ENCODE measurements around the gene UACA. TPM values are rescaled to one million over a fixed set of nuclear protein-coding genes. Genes with fewer than 3 reads are reported as not detected.

Gene UACA
- total RNA-seq, 4 donors from 2014 or later = 36.1 to 158 (median 47.3) TPM

- no peak for TF ChIP-seq CTCF (IDR thresholded peaks at IDR 0.05)
- ATAC-seq (ENCODE audit: low FRiP score) (no peak), DNase-seq (ENCODE audit: low spot score) (no peak)
These were observed 131.3 kb downstream of the UACA start for GRCh38 chr15:70632079-70632478.

- ATAC-seq (ENCODE audit: low FRiP score) (no peak), DNase-seq (ENCODE audit: low spot score) (no peak)
- no peak for TF ChIP-seq CTCF (IDR thresholded peaks at IDR 0.05)
These were observed 133.6 kb downstream of the UACA start for GRCh38 chr15:70629735-70630273.

- DNase-seq (ENCODE audit: low spot score) (no peak), ATAC-seq (ENCODE audit: low FRiP score) (no peak)
- TF ChIP-seq CTCF (IDR thresholded peaks at IDR 0.05) = no peak
These were observed 134.8 kb downstream of the UACA start for GRCh38 chr15:70628549-70628896.

- ATAC-seq (ENCODE audit: low FRiP score) (no peak), DNase-seq (ENCODE audit: low spot score) (no peak)
- no peak for TF ChIP-seq CTCF (IDR thresholded peaks at IDR 0.05)
These were observed 135.4 kb downstream of the UACA start for GRCh38 chr15:70627734-70628548.

- no peak for ATAC-seq (ENCODE audit: low FRiP score)
- no peak for DNase-seq (ENCODE audit: low spot score)
These were observed 136.0 kb downstream of the UACA start for GRCh38 chr15:70627322-70627721.

GRCh38 chr15:70625438-70625837 is 137.9 kb downstream of the UACA start:
- no peak for TF ChIP-seq CTCF (IDR thresholded peaks at IDR 0.05)
- DNase-seq (ENCODE audit: low spot score) = no peak
- no peak for ATAC-seq (ENCODE audit: low FRiP score)

More at GRCh38 chr15:70627322-70627721, 136.0 kb downstream of the UACA start:
- no peak for TF ChIP-seq CTCF (IDR thresholded peaks at IDR 0.05)

- DNase-seq (ENCODE audit: low spot score) (no peak), ATAC-seq (ENCODE audit: low FRiP score) (no peak)
- no peak for TF ChIP-seq CTCF (IDR thresholded peaks at IDR 0.05)
These were observed 138.3 kb downstream of the UACA start for GRCh38 chr15:70625011-70625410.
